ENCODE results near the gene MT1G.

GRCh38 chr16:56710181-56710737 lies 42.4 kb upstream of the MT1G start:
- TF ChIP-seq CTCF (optimal IDR thresholded peaks at IDR 0.05 in 1 of 3, IDR thresholded peaks at IDR 0.05 in 1 of 3, conservative IDR thresholded peaks at IDR 0.05 in 1 of 3; ENCODE audit: extremely low read depth in 1 of 3, insufficient read depth in 2 of 3, low read length in 3 of 3): no peak
- no peak for TF ChIP-seq EZH2 (IDR thresholded peaks at IDR 0.05; ENCODE audit: low read length)
